Endothelial cell of umbilical vein (primary cell): ENCODE results near the gene PAK5. TPM values are rescaled to one million over a fixed set of nuclear protein-coding genes. Genes with fewer than 3 reads are reported as not detected.

ENCODE experiments used
- BruUV-seq: library from RNA; stranded (reverse); fragments of 400-500 nt; replicated peaks from 2 replicates; lab custom pipeline; 2021; lab: Mats Ljungman, UMichigan
- CTCF ChIA-PET: fragments of 300-600, 350-600 bp; sonication (Branson Sonifier 250); formaldehyde crosslinking; loops from one replicate; lab custom pipeline; 2021; ENCODE audit warnings: antibody characterized with exemption, inconsistent platforms; lab: Charles Lee
- POLR2A ChIA-PET: fragments of 300-600, 350-600 bp; sonication (Branson Sonifier 250); formaldehyde crosslinking; loops from one replicate; lab custom pipeline; 2021; ENCODE audit warnings: antibody characterized with exemption, inconsistent platforms; lab: Charles Lee
- DNase-seq: peaks from one replicate; pipeline ENCODE4 v3.0.0-alpha.2; 2011; ENCODE audit warnings: low read depth, low spot score
- FAIRE-seq: peaks from 2 replicates; lab custom pipeline; 2011; peaks lifted over from hg19 to GRCh38; lab: Jason Lieb, UNC
- H2AFZ ChIP-seq: 2 replicates; pipeline ENCODE4 v1.6.0; 2012; ENCODE audit warnings: low read depth, low read length, control low read depth, inconsistent platforms
- H3K27ac ChIP-seq: 2 replicates; pipeline ENCODE4 v1.5.1; 2011; ENCODE audit warnings: low read depth, mild to moderate bottlenecking, control low read depth, low read length, moderate library complexity; ENCODE audit not compliant: insufficient read depth
- H3K27me3 ChIP-seq, 2 experiments: 2 replicates each; pipeline versions ENCODE4 v1.6.0 to v1.6.1; 2011; ENCODE audit warnings: low read length in 2 of 2, mixed read lengths in 1 of 2; ENCODE audit not compliant: control insufficient read depth in 2 of 2, insufficient read depth in 2 of 2
- H3K36me3 ChIP-seq, 2 experiments: 2 replicates in 1 of 2; 3 replicates in 1 of 2; pipeline ENCODE4 v1.5.1; 2011; ENCODE audit warnings: low read length in 2 of 2, mild to moderate bottlenecking in 1 of 2, moderate library complexity in 1 of 2; ENCODE audit not compliant: control insufficient read depth in 2 of 2, insufficient read depth in 2 of 2; ENCODE audit errors: extremely low read depth in 1 of 2
- H3K4me1 ChIP-seq: 3 replicates; pipeline ENCODE4 v1.5.1; 2011; ENCODE audit warnings: mild to moderate bottlenecking, low read length; ENCODE audit not compliant: control insufficient read depth, insufficient read depth; ENCODE audit errors: extremely low read depth
- H3K4me2 ChIP-seq: 2 replicates; pipeline ENCODE4 v1.6.1; 2011; ENCODE audit warnings: low read length, control low read depth, mixed read lengths; ENCODE audit not compliant: insufficient read depth
- H3K4me3 ChIP-seq, 3 experiments: fragments of 200-600 bp in 1 of 3; sonication (generic), shearing (Covaris generic) in 1 of 3; replicated peaks in 1 of 3; 2 replicates each; pipeline ENCODE4 v1.5.1; 2011 to 2016; ENCODE audit warnings: control low read depth in 3 of 3, low read length in 3 of 3, mild to moderate bottlenecking in 2 of 3, inconsistent platforms in 1 of 3, low read depth in 1 of 3, moderate library complexity in 1 of 3; ENCODE audit not compliant: insufficient read depth in 1 of 3
- H3K79me2 ChIP-seq: 2 replicates; pipeline ENCODE4 v1.6.0; 2012; ENCODE audit warnings: low read length, inconsistent platforms; ENCODE audit not compliant: control insufficient read depth, insufficient read depth
- H3K9ac ChIP-seq: replicated peaks from 2 replicates; pipeline ENCODE3; 2011; ENCODE audit warnings: low read length, control low read depth; ENCODE audit not compliant: insufficient read depth; ENCODE audit errors: extremely low read depth
- H3K9me1 ChIP-seq: replicated peaks from 3 replicates; pipeline ENCODE4 v1.6.0; 2011; ENCODE audit warnings: mild to moderate bottlenecking, low read length; ENCODE audit not compliant: control insufficient read depth, insufficient read depth; ENCODE audit errors: extremely low read depth
- H3K9me3 ChIP-seq: replicated peaks from 2 replicates; pipeline ENCODE4 v1.5.1; 2012; ENCODE audit warnings: low read length, inconsistent platforms; ENCODE audit not compliant: control insufficient read depth, insufficient read depth
- H4K20me1 ChIP-seq: replicated peaks from 2 replicates; pipeline ENCODE3; 2011; ENCODE audit warnings: mild to moderate bottlenecking, low read length; ENCODE audit not compliant: control insufficient read depth, insufficient read depth; ENCODE audit errors: extremely low read depth
- EZH2 ChIP-seq: IDR thresholded peaks from 2 replicates; pipeline ENCODE4 v1.6.1; 2012; ENCODE audit warnings: borderline replicate concordance, low read depth, mild to moderate bottlenecking, moderate library complexity, low read length, inconsistent platforms; ENCODE audit not compliant: severe bottlenecking
- FOS ChIP-seq: IDR thresholded peaks from 2 replicates; pipeline ENCODE4 v1.6.1; 2011; ENCODE audit warnings: mild to moderate bottlenecking, low read length, moderate library complexity, borderline replicate concordance; ENCODE audit not compliant: insufficient read depth
- GATA2 ChIP-seq: IDR thresholded peaks from 2 replicates; pipeline ENCODE4 v1.7.0; 2011; ENCODE audit warnings: low read depth, mild to moderate bottlenecking, moderate library complexity, mixed read lengths, low read length; ENCODE audit not compliant: insufficient read length, insufficient read depth
- JUN ChIP-seq: IDR thresholded peaks from 2 replicates; pipeline ENCODE4 v1.6.1; 2011; ENCODE audit warnings: borderline replicate concordance, low read depth; ENCODE audit not compliant: insufficient read length, insufficient read depth
- MYC ChIP-seq: IDR thresholded peaks from one replicate; pipeline ENCODE4 v1.6.1; 2011; ENCODE audit warnings: mild to moderate bottlenecking, low read depth, low read length
- POLR2A ChIP-seq: IDR thresholded peaks from 2 replicates; pipeline ENCODE4 v1.6.1; 2012; ENCODE audit warnings: low read depth, mild to moderate bottlenecking, control low read depth, low read length
- POLR2AphosphoS5 ChIP-seq: IDR thresholded peaks from 2 replicates; pipeline ENCODE4 v1.6.1; 2012; ENCODE audit warnings: low read depth, mild to moderate bottlenecking, control low read depth, low read length, moderate library complexity; ENCODE audit not compliant: insufficient read depth
- dilution Hi-C: fragments of 300-500 bp; cut with MboI; formaldehyde crosslinking; loops from one replicate; pipeline ENCODE4 v1.15.0; 2019; ENCODE audit warnings: low sequenced_read_pairs; ENCODE audit not compliant: extremely low pct_ligation_motif_present
- intact Hi-C: fragments of 100-400 bp; cut with micrococcal nuclease; formaldehyde crosslinking; loops from one replicate; pipeline ENCODE4 v1.10.0; 2022
- polyA plus RNA-seq, 4 experiments: library from polyadenylated mRNA; depleted of rRNA in 3 of 4; stranded (reverse) in 3 of 4; unstranded in 1 of 4; fragments of >200 nt; gene quantifications; 2 replicates each; pipeline versions ENCODE4 v1.2.1 to v1.2.3, GENCODE V29; 2011 to 2012; ENCODE audit warnings: missing spikeins in 1 of 4
- total RNA-seq: library from RNA; stranded (reverse); gene quantifications from 2 replicates; pipeline ENCODE4 v1.2.3, GENCODE V29; 2021
- TF ChIP-seq, protein P1 (sequence below), 2 donors: IDR thresholded peaks; 1 replicate in 1 of 2; 2 replicates in 1 of 2; pipeline ENCODE4 v1.5.1; 2011; ENCODE audit warnings: low read length in 2 of 2, mild to moderate bottlenecking in 2 of 2, moderate library complexity in 2 of 2, control low read depth in 1 of 2, inconsistent platforms in 1 of 2, low read depth in 1 of 2; ENCODE audit not compliant: insufficient read depth in 1 of 2; ENCODE audit errors: extremely low read depth in 1 of 2
- TF ChIP-seq, protein P2 (sequence below): IDR thresholded peaks from 2 replicates; pipeline ENCODE4 v1.6.1; 2011; ENCODE audit not compliant: insufficient read depth, insufficient read length

Gene PAK5
- total and polyA plus RNA-seq, 2 donors (not counting 3 experiments of a cell fraction or from before 2014, with no cell fraction given) = not detected

DNA sequence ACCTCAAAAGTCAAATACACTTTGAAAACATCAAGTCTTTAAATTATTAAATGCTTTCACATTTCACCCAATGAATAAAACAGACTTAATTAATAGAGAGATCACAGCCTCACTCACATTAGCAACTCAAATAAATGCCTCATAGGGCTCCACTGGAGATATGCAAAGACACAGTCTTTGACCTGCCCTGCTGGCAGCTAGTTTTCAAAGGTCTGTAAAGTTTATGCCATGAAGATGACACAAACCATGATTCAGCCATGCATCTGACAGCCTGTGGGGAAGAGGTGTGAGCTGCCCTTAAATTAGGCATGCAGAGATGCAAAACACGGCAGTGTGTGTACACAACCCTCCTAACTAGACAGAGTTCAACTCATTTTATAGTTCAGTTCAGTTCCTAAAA, 83.6 kb downstream of the PAK5 start:
- dilution Hi-C loops (no loop called here), intact Hi-C loops (no loop called here)
- Histone ChIP-seq H4K20me1 (no peaks in the 10 kb centered on the region), H3K4me3 (no peak overlapping the region), H3K9me1 (no peaks in the 10 kb centered on the region), H3K9ac (no peak overlapping the region), H3K36me3 (no peaks in the 10 kb centered on the region), H3K4me2 (no peak overlapping the region), H3K9me3 (no peaks in the 10 kb centered on the region), H2AFZ (no peak overlapping the region), H3K27ac (no peak overlapping the region), H3K79me2 (no peaks in the 10 kb centered on the region), H3K4me1 (no peaks in the 10 kb centered on the region), H3K27me3 (no peaks in the 10 kb centered on the region)
- BruUV-seq = no TSS peak
- TF ChIP-seq FOS (no peak), JUN (no peak), POLR2AphosphoS5 (no peak), EZH2 (no peak), POLR2A (no peak), GATA2 (no peak), MYC (no peak)
- TF ChIP-seq, protein P1, sequence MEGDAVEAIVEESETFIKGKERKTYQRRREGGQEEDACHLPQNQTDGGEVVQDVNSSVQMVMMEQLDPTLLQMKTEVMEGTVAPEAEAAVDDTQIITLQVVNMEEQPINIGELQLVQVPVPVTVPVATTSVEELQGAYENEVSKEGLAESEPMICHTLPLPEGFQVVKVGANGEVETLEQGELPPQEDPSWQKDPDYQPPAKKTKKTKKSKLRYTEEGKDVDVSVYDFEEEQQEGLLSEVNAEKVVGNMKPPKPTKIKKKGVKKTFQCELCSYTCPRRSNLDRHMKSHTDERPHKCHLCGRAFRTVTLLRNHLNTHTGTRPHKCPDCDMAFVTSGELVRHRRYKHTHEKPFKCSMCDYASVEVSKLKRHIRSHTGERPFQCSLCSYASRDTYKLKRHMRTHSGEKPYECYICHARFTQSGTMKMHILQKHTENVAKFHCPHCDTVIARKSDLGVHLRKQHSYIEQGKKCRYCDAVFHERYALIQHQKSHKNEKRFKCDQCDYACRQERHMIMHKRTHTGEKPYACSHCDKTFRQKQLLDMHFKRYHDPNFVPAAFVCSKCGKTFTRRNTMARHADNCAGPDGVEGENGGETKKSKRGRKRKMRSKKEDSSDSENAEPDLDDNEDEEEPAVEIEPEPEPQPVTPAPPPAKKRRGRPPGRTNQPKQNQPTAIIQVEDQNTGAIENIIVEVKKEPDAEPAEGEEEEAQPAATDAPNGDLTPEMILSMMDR (IDR thresholded peaks at IDR 0.05; ENCODE audit: extremely low read depth in 1 of 2, insufficient read depth in 1 of 2, low read depth in 1 of 2, low read length in 2 of 2) = no peak
- TF ChIP-seq, protein P2, sequence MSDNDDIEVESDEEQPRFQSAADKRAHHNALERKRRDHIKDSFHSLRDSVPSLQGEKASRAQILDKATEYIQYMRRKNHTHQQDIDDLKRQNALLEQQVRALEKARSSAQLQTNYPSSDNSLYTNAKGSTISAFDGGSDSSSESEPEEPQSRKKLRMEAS = no peak
- FAIRE-seq (no peak), DNase-seq (no peak)
- ChIA-PET POLR2A (no interaction called here), CTCF (no interaction called here)
